ENCODE results near the gene LRMDA.

DNA sequence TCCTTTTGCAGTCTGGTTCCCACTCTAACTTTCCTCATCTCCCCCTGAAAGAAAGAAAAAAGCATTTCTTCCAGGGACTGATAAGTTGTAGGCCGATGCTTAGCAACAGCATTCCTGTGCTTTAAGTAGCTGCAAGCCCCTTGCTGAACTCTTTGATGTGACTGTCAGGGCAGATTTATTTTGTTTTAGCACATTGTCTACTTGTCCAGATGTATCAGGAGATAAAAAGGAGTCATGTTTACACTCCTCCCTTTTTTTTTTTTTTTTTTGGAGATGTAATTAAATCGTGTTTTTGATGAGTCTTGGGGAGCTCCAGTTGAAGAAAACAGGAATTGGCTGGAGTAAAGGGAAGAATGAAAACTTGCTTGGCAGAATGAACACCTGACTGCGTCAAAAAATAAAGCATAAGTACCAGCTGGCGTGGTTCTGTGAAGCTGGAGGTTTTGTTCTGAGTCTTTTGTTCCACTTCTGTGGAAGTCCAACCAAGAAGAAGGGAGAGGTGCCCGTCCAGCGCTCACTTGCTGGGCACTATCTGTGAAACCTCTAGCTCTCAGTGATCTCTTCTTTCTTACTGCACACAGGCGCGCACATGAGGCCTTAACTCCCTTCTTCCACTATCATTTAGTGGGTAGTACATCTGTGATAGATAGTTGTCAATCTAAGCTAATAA, 871.7 kb downstream of the LRMDA start:
- TF ChIP-seq, protein P1, sequence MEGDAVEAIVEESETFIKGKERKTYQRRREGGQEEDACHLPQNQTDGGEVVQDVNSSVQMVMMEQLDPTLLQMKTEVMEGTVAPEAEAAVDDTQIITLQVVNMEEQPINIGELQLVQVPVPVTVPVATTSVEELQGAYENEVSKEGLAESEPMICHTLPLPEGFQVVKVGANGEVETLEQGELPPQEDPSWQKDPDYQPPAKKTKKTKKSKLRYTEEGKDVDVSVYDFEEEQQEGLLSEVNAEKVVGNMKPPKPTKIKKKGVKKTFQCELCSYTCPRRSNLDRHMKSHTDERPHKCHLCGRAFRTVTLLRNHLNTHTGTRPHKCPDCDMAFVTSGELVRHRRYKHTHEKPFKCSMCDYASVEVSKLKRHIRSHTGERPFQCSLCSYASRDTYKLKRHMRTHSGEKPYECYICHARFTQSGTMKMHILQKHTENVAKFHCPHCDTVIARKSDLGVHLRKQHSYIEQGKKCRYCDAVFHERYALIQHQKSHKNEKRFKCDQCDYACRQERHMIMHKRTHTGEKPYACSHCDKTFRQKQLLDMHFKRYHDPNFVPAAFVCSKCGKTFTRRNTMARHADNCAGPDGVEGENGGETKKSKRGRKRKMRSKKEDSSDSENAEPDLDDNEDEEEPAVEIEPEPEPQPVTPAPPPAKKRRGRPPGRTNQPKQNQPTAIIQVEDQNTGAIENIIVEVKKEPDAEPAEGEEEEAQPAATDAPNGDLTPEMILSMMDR (optimal IDR thresholded peaks at IDR 0.05 in 1 of 3, IDR thresholded peaks at IDR 0.05 in 1 of 3, conservative IDR thresholded peaks at IDR 0.05 in 1 of 3; ENCODE audit: extremely low read depth in 1 of 3, insufficient read depth in 2 of 3, low read length in 3 of 3), result no peak
- no peak for TF ChIP-seq EZH2 (IDR thresholded peaks at IDR 0.05; ENCODE audit: low read length)

Measured in keratinocyte (primary cell).